NCI-H146 treated with DMSO at 0.1 percent for 48 hours (cell line): ENCODE measurements around the gene POU3F2.
A peak's percentile ranks its signal among the peaks of the same experiment; 100 is the strongest.

ENCODE experiments used
- DNase-seq: peaks from one replicate; lab custom pipeline; 2025; ENCODE audit not compliant: unreplicated experiment; lab: John Stamatoyannopoulos, UW

The POU3F2 gene

DNA sequence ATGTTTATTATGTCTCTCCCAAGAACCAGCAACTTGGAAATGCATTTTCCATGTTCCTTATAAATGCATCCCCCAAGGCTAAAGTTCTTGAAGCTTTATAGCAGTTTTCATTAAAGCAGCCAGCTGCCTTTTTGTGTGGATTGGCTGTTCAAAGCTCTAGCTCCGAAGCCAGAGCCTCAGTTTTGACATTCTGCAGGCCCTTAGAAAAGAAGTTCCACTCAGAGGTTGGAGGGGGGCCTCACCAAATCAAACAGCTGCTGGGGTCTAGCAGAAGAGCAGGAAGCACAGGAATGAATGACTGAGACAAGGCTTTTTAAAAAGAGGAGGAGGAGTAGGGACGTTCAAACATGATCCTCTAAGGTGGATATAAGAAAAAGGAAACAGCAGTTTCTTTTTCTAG, 4.2 kb upstream of the POU3F2 start:
- DNase-seq = no peak

DNA sequence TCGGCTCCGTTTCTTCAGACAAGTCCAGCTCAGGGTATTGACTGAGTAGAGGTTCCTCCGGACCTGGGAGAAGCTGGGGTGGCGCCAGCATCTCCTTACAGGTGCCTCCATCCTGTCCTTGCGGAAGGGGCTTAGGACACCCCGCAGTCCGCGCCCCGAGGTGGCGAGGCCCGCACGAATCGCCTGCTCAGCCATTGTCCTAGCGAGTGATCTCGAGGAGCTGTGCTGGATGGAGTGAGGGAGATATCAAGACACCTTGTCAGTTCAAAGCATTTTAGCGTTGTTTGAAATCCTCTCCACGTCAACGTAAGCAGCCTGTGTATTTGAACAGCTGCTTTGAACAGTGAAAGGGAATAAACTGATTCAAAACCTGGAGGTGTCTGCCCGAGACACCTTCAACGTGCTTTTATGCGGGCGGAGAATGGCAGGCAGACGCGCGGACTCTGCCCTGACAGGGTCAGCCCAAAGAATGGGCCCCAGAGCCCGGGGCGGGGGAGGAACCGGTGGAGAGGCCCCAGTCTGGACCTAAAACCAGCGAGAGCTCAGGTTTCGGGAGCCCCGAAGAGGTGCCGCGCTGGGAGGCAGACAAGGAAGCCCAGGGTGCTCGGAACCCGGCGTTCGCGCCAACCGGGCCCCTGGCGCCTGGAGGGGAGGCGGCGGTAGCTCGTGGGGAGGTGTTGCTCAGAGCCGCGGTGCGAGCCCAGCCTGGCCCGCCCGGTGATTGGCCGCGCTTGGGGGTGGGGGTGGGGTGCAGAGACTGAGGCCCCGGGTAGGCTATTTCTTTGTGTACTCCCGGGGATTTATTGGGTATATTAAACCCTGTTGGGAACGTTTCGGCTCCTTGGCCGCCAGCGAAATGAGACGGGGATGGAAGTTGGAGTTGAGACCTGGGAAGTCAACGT, 3.1 kb upstream of the POU3F2 start:
- DNase-seq = no peak

DNA sequence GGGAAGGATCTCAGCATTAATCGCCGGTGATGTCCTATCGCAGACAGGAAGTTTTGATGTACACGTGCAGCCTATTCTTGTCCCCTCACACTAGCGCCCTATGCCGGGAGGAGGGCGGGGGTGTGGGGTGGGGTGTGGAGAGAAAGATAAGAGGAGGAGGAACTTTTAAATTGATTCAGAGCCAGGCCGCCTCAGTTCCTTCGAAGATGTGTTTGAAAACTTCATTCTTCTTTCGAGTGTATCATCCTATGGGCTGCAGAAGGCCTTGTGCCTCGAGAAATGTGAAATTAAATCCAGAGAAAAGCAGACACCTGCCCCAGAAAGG, 2.5 kb upstream of the POU3F2 start:
- DNase-seq = no peak

DNA sequence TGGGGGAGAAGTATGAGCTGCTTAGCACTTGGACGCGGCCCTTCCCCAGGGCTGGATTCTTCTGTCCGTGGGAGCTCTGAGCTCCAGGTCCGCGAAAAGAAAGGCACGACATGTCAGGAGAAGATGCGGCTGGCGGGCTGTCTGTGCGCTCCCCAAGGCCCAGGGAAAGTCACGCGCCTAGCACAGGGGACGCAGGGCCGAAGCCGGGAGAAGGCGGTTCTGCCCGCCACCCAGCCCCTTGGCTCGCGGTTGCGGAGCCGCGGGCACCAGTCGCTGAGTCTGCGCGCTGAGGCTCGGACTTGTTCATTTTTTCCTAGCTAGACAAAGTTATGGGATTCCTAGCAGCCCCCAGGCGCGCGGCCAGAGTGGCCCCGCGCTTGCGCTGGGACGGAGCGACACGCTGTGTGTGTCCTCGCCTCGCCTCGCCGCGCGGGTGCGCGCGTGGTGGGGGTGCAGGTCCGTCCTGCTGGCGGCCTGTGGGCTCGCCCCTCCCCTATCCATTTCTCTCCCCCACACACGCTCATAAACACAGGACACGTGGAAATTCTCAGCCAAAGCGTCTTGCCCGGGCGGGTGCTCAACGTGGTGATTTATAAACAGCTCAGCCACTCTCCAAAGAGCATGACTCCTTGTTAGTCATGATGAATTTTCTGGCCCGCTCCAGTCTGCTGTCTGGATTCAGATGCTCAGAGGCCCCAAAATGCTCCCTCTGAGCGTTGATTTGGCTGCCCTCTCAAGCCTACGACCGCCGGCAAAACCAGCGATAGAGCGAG, 1.9 kb upstream of the POU3F2 start:
- DNase-seq = peak; percentile 43

DNA sequence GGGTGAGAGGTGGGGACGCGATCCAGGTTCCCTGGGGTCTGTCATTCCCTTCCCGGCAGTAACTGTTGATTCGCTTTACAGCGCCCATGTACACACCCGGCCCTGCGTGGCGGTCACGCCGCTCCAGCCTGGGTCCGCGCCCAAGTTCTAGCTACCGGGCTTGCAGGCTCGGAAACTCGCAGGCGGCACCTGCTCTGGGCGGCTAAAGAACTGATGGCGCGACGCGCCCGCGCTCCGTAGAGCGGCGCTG, 1.4 kb upstream of the POU3F2 start:
- peak; percentile 72 for DNase-seq

DNA sequence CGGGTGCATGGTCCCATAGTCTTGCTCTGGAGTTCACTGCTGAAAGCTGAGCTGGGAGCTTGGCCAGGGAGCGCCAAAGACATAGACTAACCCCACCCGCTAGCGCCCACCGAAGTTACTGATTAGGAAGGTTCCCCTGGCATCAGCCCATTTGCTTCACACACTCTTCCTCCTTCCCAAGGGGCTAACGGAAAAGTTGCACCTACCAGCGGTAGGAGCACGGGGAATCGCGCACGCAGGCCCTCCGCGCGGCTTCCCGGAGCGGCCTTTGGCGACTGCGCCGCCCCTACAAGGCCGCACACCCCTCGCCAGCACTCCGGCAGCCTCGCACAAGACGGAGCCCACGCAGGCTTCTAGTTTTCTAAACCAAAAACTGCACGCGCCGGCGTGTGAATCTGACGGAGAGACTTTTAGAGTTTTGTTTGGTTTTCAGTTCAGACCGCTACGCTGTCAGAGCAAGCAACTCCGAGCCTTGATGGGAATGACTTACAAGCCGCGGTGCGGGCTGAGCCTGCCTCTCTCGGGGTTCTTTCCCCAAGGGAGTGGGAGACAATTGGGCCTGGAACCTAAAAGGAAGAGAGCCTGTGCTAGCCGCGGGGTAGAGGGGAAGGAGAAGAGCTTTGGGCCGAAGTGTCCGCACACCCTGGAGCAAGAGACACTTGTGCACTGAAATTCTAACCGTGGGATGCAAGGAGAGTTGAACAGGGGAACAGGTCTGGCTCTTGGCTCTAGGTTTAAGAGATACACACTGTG, 891 bp upstream of the POU3F2 start:
- peak; percentile 26 for DNase-seq

DNA sequence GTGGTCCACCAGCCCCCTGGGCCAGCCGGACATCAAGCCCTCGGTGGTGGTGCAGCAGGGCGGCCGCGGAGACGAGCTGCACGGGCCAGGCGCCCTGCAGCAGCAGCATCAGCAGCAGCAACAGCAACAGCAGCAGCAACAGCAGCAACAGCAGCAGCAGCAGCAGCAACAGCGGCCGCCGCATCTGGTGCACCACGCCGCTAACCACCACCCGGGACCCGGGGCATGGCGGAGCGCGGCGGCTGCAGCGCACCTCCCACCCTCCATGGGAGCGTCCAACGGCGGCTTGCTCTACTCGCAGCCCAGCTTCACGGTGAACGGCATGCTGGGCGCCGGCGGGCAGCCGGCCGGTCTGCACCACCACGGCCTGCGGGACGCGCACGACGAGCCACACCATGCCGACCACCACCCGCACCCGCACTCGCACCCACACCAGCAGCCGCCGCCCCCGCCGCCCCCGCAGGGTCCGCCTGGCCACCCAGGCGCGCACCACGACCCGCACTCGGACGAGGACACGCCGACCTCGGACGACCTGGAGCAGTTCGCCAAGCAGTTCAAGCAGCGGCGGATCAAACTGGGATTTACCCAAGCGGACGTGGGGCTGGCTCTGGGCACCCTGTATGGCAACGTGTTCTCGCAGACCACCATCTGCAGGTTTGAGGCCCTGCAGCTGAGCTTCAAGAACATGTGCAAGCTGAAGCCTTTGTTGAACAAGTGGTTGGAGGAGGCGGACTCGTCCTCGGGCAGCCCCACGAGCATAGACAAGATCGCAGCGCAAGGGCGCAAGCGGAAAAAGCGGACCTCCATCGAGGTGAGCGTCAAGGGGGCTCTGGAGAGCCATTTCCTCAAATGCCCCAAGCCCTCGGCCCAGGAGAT, 1.0 kb downstream of the POU3F2 start:
- DNase-seq = no peak

DNA sequence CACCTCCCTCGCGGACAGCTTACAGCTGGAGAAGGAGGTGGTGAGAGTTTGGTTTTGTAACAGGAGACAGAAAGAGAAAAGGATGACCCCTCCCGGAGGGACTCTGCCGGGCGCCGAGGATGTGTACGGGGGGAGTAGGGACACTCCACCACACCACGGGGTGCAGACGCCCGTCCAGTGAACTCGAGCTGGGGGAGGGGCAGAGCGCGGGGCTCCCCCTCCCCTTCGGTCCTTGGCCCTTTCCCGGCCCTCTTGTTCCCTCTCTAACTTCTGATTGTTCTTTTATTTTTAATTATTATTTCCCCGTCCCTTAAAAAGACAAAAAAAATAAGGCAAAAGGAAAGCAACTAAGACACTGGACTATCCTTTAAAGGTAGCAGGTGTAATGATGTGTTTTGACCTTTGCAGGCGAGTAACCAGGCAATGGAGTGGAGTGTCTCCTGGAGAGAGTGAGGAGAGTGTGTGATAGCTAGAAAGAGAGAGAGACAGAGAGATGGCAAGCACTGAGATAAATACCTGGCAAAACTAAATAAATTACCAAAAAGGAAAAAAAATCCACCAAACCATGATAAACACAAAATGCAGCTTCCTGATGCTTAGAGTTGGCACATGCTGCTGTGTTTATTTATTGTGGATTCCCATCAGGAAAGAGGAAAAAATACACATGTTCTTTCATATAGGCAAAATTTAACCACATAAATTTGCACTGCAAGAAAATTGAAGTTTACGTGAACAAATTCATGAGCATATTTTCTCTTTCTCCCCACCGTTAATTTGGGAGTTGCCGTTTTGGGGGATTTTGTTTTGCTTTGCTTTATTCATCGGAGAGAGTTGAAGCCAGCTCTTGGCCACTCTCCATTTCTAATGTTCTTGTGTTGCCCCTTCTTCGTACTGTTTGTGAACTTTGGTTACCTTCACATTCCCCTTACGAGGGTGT, 1.9 kb downstream of the POU3F2 start:
- peak; percentile 65 for DNase-seq

DNA sequence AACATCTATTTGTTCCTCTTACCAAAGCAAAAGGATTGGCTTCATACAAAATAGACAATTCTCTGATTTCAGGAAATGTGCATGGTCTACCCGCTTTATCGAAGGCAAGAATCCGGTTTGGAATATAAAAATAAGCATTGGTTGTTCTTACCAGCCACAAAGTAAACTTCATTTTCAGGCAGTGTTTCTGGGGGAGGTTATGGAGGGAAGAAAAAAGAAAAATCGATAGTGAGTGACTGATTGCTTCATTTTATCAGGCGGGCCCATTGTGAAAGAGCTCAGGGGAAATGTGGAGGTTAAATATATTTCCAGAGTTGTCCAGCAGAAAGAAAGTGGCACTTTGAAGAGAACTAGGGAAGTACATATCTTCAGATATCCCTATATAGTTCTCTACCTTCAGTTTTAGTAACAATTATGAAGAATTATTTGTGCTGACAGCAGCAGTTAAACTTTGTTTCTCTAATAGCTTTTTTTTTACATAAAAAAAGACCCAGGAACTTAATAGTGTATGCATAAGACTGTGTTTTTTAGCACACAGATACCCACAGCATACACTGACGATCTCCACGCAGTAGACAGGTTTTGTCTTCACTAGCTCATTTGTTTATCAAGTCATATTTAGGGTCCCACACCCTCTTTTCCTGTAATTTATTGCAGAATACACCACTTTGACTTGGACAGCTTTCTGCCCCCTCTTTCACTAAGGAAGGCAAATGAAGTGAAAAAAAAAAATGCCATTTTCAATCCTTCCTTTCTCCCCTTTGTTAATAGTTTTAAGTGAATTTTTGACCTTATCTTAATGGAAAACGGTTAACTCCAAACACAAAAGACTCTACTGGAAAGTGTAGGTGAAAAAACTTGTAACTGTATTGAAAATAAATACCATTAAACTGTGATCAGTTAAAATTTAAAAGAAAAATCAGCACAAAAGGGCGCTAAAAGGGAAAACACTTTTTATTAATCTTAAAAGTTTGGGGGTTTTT, 2.9 kb downstream of the POU3F2 start:
- DNase-seq = peak; percentile 65

DNA sequence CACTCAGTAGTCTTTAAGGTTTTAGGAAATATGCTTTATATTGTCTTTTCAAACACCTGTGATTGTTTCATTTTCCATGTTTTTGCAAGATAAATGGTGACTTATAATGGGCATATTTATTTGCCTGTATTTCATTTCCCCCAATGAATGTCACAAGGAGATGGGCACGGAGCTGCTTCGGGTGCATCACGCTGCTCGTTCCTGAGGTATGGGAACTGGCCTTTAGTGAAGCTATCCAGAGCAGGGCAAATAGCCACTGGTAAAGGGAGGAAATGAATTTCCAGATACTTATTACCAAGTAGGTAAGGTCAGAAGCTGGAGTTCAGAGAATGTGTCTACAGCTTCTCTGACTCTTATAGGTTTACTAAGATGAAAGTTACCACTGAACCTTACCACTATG, 3.7 kb downstream of the POU3F2 start:
- no peak for DNase-seq

DNA sequence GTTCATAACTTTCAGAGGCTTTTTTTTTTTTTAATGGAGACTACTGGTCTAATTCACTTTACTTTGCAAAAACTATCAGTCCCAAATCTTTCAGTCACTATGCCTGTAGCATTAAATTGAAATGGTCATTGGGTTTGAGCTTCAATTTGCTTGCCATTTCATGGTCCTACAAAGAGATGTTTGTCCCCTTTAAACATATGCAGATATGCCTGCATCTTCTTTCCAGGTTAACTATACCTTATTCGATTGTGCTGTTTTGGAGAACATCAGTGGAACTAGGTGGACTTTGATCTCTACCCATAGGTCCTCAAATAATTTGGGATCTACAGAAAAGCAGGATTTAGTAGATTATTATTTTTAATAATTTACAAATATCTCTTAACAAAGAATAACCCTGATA, 4.6 kb downstream of the POU3F2 start:
- no peak for DNase-seq

DNA sequence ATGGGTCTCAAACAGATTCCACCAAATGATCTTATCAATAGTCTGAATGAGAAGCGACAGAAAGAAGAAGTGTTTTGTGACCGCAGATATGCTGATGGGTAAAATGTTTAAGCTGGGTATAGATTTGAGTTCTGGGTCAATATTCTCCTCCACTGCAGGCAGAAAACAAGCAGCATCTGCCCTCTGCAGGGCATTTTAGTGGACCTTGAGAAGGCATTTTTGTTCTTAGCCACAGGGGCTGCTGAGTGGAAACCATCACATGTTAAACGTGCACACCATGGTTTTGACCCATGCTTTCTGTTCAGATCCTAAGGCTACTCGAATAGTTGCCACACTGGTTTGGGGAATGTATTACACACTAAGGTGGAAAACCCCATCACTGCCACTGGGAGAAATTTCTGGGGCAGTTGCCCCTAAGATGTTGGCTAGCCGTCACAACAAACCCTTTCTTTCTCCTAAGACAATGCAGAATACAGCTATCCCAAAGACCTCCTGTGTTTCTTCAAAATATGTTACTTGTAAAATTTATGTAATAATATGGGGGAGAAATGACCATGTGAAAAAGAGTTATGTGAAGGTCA, 5.5 kb downstream of the POU3F2 start:
- DNase-seq = peak; percentile 10

DNA sequence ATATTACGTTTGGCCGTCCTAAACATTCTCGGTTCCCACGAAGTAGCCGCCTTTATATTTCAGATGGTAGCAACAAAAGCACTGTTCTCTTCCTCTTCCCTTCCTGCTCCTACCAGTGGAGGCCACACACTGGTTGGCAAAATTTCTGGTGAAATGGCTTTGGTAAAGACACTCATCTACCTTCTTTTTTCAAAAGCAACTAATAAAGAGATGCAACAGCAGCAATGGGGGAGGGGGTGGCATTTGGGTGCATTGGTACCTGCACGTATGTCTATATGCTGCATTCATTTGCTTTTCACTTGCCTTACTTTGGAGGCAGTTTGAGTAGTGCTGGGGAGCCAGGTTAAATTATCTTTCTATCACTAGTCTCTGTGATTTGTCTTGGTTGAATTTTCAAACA, 6.0 kb downstream of the POU3F2 start:
- no peak for DNase-seq

DNA sequence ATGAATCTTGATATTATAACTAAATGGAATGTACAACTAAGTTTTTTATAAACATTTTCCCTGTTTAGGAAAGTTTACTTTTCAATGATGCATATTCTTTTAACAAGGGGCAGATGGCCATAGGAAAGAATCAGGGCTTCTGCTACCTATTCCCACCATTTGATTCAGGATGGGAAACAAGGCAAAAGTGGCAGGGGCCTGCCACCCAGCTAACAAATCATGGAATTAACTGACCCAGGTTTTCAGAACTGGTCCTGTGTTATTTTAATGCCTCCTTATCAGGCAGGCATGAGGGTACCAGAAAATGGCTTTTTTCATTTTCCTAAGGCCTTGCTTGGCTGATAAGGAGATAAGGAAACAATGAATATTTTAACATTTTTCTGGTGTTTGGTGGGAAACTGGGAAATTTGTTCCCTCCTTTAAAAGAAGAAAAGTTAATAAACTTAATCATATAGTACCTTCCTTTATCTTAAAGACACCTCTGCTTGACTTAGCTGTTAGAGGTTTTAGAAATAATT, 6.7 kb downstream of the POU3F2 start:
- no peak for DNase-seq

DNA sequence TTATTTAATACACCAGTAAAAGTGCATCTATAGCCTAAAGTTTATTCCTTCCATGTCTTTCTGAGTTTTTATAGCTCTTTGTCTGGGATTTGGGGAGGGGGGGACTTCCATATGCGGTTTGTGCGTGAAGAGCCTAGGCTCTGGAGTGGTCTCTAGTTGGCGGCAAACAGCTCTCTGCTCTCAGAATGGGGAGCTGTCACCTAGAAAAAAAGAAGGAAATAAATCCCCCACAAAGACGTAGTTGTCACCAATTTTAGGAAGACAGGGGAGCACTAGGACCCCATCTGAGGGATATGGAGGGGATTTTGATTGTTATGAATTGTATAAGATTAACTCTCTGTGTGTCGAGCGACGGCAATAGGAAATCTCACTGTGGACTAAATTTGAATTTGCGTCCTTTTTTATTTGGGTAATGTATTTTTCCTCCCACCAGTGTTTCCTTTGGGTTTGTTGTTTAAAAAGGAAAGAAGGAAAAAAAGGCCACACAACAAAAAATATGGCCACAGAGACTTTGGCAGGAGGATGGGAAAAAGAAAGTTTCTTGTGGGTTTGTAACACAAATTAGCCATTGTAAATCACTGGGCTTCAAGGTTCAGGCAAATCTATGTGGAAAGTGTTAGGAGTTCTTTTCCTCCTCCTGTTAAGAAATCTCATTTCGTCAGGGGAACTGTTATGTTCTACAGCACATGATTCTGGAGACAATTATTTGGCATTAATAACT, 7.4 kb downstream of the POU3F2 start:
- no peak for DNase-seq

DNA sequence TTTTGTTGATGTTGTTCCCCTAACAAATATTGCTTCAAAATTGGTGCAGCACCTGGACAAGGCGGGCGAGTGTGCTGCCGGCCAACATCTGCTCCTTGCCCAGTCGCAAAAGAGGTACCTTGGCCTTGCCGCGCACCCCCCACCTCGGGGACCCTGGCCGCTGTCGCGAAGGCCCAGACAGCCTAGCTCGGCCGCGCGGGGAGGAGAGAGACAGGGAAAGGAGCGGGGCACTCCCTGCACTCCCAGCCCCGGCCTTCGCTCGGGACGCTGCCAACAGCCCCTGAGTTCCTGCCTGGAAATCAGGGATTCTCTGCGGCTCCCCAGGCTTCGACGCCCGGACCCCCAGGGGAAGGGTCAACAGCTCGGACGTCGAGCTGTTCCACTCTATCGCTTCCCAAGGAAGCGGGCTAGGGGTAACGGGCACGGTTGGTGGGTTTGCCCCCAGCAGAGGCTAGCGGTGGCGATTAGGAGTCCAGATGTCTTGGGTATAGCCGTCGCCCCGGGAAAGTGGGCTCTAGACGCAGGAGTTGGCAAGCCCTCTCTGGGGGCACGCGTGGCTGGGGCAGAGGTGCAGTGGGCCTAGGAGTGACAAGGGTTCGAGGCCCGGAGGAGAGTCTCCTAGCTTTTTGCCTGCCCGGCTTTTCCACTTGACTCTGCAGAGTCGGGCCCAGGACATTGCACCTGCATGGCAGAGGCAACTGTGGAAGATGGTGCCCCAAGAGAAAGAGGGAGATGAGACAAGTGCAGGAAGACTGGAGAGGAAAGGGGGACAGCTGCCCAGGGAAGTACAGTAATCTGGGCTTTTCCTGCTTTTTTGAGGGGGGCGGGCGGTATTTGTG, 8.2 kb downstream of the POU3F2 start:
- no peak for DNase-seq
